Peyer's patch (tissue), 4 donors: ENCODE data around the gene MT1F.

Experiments used
- CTCF ChIP-seq, 6 experiments: fragments of 450-650 bp in 4 of 6; fragments of 200-600 bp in 2 of 6; sonication (generic) in 1 of 6; IDR thresholded peaks; one replicate each; pipeline ENCODE4 v1.5.1; 2017 to 2019; ENCODE audit warnings: antibody characterized with exemption in 6 of 6, mild to moderate bottlenecking in 3 of 6, moderate library complexity in 1 of 6
- POLR2A ChIP-seq, 2 donors: fragments of 450-650 bp; IDR thresholded peaks; one replicate each; pipeline ENCODE4 v1.5.1; 2017; ENCODE audit warnings: antibody characterized with exemption in 2 of 2, mild to moderate bottlenecking in 2 of 2, moderate library complexity in 2 of 2

DNA sequence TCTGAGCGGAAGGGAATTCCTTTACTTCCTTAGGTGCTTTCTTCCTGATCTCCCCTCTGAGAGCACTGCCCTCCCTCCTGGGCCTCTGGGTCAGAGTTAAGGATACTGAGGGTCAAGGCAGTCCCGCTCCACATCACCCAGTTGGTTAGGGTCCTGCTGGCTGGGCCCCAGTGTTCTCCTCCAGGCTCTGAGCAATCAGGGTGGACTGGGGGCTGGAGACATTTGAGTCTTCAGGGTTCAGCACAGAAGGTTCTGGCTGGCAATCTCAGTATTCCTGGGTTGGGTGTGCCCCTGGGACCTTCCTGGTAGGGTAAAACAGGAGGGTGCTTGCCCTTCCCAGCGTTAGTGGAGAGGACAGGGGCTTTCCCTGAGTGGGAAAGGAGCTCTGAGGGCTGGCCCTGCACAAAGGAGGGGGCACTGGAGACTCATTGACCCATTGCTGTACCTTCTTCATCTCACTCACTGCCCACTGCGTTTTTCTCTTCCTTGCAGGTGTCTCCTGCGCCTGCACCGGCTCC is 24.9 kb upstream of the MT1F start:
- TF ChIP-seq CTCF (IDR thresholded peaks at IDR 0.05) (no peak), POLR2A (IDR thresholded peaks at IDR 0.05) (no peak)
